Measurements from ENCODE around the gene CGN. TPM values are rescaled to one million over a fixed set of nuclear protein-coding genes. Genes with fewer than 3 reads are reported as not detected.

The CGN gene
- total RNA-seq, 5 donors from 2014 or later (not counting 1 experiment from before 2014, with no cell fraction given), result 0.37 to 1.3 (median 0.59) TPM

DNA sequence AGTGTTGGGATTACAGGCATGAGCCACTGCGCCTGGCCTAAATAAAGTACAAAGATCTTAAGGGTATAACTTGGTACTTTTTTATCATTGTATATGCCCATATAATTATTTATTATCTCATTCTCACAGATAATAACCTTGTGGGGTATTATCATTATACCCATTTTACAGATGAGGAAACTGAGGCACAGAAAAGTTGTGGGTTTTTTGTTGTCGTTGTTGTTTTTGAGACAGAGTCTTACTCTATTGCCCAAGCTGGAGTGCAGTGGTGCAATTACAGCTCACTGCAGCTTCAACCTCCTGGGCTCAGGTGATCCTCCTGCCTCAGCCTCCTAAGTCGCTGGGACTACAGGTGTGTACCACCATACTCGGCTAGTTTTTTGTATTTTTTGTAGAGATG, 4.1 kb downstream of the CGN start:
- Mint-ChIP-seq H3K27me3 (no peaks in the 10 kb centered on the region), H3K27ac (no peak overlapping the region), H3K9me3 (no peaks in the 10 kb centered on the region), H3K4me1 (peaks cover 23 to 28% (median 25%) of the 10 kb centered on the region in 3 donors), H3K4me3 (no peak overlapping the region), H3K36me3 (no peaks in the 10 kb centered on the region)
- no peak overlapping the region for H3K4me3 ChIP-seq (ENCODE audit: control insufficient read depth in 1 of 2, extremely low read depth in 1 of 2, low read length in 1 of 2)
- no peaks in the 10 kb centered on the region for H3K9me3 ChIP-seq
- H3K4me1 ChIP-seq (ENCODE audit: control insufficient read depth in 1 of 2, extremely low read depth in 1 of 2, insufficient read depth in 2 of 2, low read length in 2 of 2), result peaks cover 12 to 26% of the 10 kb centered on the region in 2 experiments
- H3K27ac ChIP-seq (ENCODE audit: low read length), result no peak overlapping the region
- no peak for DNase-seq
- peaks cover 0 to 12% of the 10 kb centered on the region in 2 experiments for H3K27me3 ChIP-seq (replicated peaks in 1 of 2; ENCODE audit: control insufficient read depth in 2 of 2, extremely low read depth in 1 of 2, insufficient read depth in 2 of 2, low read length in 1 of 2)
- ChIA-PET CTCF (no interaction called here), POLR2A (no interaction called here)
- no peaks in the 10 kb centered on the region for H3K36me3 ChIP-seq (ENCODE audit: control insufficient read depth in 2 of 2, extremely low read depth in 1 of 2, insufficient read depth in 1 of 2, low read length in 1 of 2)
- WGBS (ENCODE audit: insufficient coverage), result 88% methylated on average over 3 of the region's 4 CpGs
- no peak for ATAC-seq (replicated peaks in 1 of 4)

DNA sequence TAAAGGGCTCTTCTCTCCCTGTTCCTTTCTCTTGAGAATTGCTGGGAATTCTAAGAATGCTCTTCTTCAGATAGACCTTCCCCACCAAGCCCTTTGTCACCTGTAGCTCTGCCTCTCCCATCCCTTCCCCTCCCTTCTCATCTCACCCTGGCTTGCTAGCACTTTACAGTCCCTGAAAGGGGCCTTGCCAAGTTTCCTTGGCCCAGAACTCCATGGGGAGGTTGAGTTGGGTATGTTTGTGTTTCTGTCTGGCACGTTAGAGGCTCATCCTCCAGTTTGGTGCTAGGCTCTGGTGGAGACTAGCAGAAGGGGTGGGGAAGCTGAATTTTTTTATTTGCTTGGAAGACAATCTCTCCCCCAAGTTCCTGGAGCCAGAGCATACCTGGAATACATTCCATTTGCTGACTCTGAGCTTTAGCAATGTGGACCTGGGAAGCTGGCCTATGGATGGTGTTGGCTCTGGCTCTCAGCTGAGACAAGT, 4.9 kb downstream of the CGN start:
- no peaks in the 10 kb centered on the region for H3K9me3 Mint-ChIP-seq
- no peak overlapping the region for H3K27ac Mint-ChIP-seq
- H3K4me1 ChIP-seq (ENCODE audit: control insufficient read depth in 1 of 2, extremely low read depth in 1 of 2, insufficient read depth in 2 of 2, low read length in 2 of 2), result peaks cover 12 to 21% of the 10 kb centered on the region in 2 experiments
- H3K36me3 ChIP-seq (ENCODE audit: control insufficient read depth in 2 of 2, extremely low read depth in 1 of 2, insufficient read depth in 1 of 2, low read length in 1 of 2), result no peaks in the 10 kb centered on the region
- ATAC-seq (replicated peaks in 1 of 4) (no peak), DNase-seq (no peak)
- no peak overlapping the region for H3K4me3 ChIP-seq (ENCODE audit: control insufficient read depth in 1 of 2, extremely low read depth in 1 of 2, low read length in 1 of 2)
- CTCF ChIA-PET, result no interaction called here
- POLR2A ChIA-PET, result no interaction called here
- no peak overlapping the region for H3K4me3 Mint-ChIP-seq
- H3K9me3 ChIP-seq, result no peaks in the 10 kb centered on the region
- H3K27me3 Mint-ChIP-seq, result no peaks in the 10 kb centered on the region
- H3K36me3 Mint-ChIP-seq, result no peaks in the 10 kb centered on the region
- no peak overlapping the region for H3K27ac ChIP-seq (ENCODE audit: low read length)
- no CpG with 5 or more reads among the region's 1 CpG for WGBS (ENCODE audit: insufficient coverage)
- H3K4me1 Mint-ChIP-seq, result peaks cover 18 to 23% (median 19%) of the 10 kb centered on the region in 3 donors
- H3K27me3 ChIP-seq (replicated peaks in 1 of 2; ENCODE audit: control insufficient read depth in 2 of 2, extremely low read depth in 1 of 2, insufficient read depth in 2 of 2, low read length in 1 of 2), result peaks cover 0 to 12% of the 10 kb centered on the region in 2 experiments

DNA sequence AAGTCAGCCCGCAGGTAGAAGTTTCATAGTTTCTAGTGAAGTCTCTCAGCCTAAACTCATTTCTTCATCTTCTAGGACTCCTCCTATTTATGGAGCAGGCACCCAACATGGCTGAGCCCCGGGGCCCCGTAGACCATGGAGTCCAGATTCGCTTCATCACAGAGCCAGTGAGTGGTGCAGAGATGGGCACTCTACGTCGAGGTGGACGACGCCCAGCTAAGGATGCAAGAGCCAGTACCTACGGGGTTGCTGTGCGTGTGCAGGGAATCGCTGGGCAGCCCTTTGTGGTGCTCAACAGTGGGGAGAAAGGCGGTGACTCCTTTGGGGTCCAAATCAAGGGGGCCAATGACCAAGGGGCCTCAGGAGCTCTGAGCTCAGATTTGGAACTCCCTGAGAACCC, 7.2 kb downstream of the CGN start:
- ATAC-seq (replicated peaks in 1 of 4), result no peak
- no peak overlapping the region for H3K4me3 ChIP-seq (ENCODE audit: control insufficient read depth in 1 of 2, extremely low read depth in 1 of 2, low read length in 1 of 2)
- Mint-ChIP-seq H3K36me3 (no peaks in the 10 kb centered on the region), H3K4me1 (peaks cover 3 to 8% (median 4%) of the 10 kb centered on the region in 3 donors), H3K27ac (no peak overlapping the region), H3K9me3 (no peaks in the 10 kb centered on the region), H3K27me3 (no peaks in the 10 kb centered on the region), H3K4me3 (no peak overlapping the region)
- WGBS (ENCODE audit: insufficient coverage), result 88% methylated on average over 11 of the region's 12 CpGs
- ChIA-PET CTCF (interaction anchor here in 1 of 2 donors (0.6 kb wide), 1 partner anchor 1079 kb away, joined by 5 read pairs; no protein-coding TSS in a partner anchor), POLR2A (no interaction called here)
- no peaks in the 10 kb centered on the region for H3K4me1 ChIP-seq (ENCODE audit: control insufficient read depth in 1 of 2, extremely low read depth in 1 of 2, insufficient read depth in 2 of 2, low read length in 2 of 2)
- peaks cover 0 to 10% of the 10 kb centered on the region in 2 experiments for H3K27me3 ChIP-seq (replicated peaks in 1 of 2; ENCODE audit: control insufficient read depth in 2 of 2, extremely low read depth in 1 of 2, insufficient read depth in 2 of 2, low read length in 1 of 2)
- no peaks in the 10 kb centered on the region for H3K36me3 ChIP-seq (ENCODE audit: control insufficient read depth in 2 of 2, extremely low read depth in 1 of 2, insufficient read depth in 1 of 2, low read length in 1 of 2)
- no peak overlapping the region for H3K27ac ChIP-seq (ENCODE audit: low read length)
- no peak for DNase-seq
- H3K9me3 ChIP-seq, result no peaks in the 10 kb centered on the region

DNA sequence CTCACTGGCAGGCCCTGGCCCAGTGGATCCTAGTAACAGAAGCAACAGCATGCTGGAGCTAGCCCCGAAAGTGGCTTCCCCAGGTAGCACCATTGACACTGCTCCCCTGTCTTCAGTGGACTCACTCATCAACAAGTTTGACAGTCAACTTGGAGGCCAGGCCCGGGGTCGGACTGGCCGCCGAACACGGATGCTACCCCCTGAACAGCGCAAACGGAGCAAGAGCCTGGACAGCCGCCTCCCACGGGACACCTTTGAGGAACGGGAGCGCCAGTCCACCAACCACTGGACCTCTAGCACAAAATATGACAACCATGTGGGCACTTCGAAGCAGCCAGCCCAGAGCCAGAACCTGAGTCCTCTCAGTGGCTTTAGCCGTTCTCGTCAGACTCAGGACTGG, 7.7 kb downstream of the CGN start:
- POLR2A ChIA-PET, result no interaction called here
- Histone ChIP-seq H3K36me3 (ENCODE audit: control insufficient read depth in 2 of 2, extremely low read depth in 1 of 2, insufficient read depth in 1 of 2, low read length in 1 of 2) (no peaks in the 10 kb centered on the region), H3K4me1 (ENCODE audit: control insufficient read depth in 1 of 2, extremely low read depth in 1 of 2, insufficient read depth in 2 of 2, low read length in 2 of 2) (no peaks in the 10 kb centered on the region), H3K9me3 (no peaks in the 10 kb centered on the region), H3K4me3 (ENCODE audit: control insufficient read depth in 1 of 2, extremely low read depth in 1 of 2, low read length in 1 of 2) (no peak overlapping the region), H3K27me3 (replicated peaks in 1 of 2; ENCODE audit: control insufficient read depth in 2 of 2, extremely low read depth in 1 of 2, insufficient read depth in 2 of 2, low read length in 1 of 2) (peaks cover 0 to 10% of the 10 kb centered on the region in 2 experiments), H3K27ac (ENCODE audit: low read length) (no peak overlapping the region)
- H3K9me3 Mint-ChIP-seq, result no peaks in the 10 kb centered on the region
- ATAC-seq (replicated peaks in 1 of 4) (no peak), DNase-seq (no peak)
- H3K4me1 Mint-ChIP-seq, result peaks cover 0 to 3% (median 0%) of the 10 kb centered on the region in 3 donors
- H3K27ac Mint-ChIP-seq, result no peak overlapping the region
- no peaks in the 10 kb centered on the region for H3K36me3 Mint-ChIP-seq
- H3K27me3 Mint-ChIP-seq, result no peaks in the 10 kb centered on the region
- CTCF ChIA-PET, result no interaction called here
- WGBS (ENCODE audit: insufficient coverage), result 92% methylated on average over 15 of the region's 15 CpGs
- H3K4me3 Mint-ChIP-seq, result no peak overlapping the region

DNA sequence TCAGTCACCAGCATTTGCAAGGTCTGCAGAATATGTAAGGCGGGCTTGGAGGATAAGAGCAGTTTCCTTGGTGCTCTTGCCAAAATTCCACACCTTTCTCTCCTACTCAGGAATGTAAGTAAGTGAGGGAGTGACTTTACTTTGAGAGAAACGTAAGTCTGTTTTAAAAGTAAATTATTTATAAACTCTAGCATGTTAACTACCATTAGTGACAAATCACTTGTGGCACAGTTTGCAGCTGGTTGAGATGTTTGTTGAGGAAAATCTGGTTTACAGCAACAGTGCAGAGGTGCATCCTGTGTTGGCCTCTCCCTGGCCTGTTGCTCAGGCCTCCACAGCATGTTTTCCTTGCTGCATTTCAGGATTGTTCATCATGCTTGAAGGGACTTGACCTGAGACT, 8.5 kb downstream of the CGN start:
- H3K4me1 ChIP-seq (ENCODE audit: control insufficient read depth in 1 of 2, extremely low read depth in 1 of 2, insufficient read depth in 2 of 2, low read length in 2 of 2), result no peaks in the 10 kb centered on the region
- no peaks in the 10 kb centered on the region for H3K36me3 Mint-ChIP-seq
- no peaks in the 10 kb centered on the region for H3K4me1 Mint-ChIP-seq
- peaks cover 0 to 10% of the 10 kb centered on the region in 2 experiments for H3K27me3 ChIP-seq (replicated peaks in 1 of 2; ENCODE audit: control insufficient read depth in 2 of 2, extremely low read depth in 1 of 2, insufficient read depth in 2 of 2, low read length in 1 of 2)
- H3K9me3 Mint-ChIP-seq, result no peaks in the 10 kb centered on the region
- no peak overlapping the region for H3K27ac ChIP-seq (ENCODE audit: low read length)
- DNase-seq (no peak), ATAC-seq (replicated peaks in 1 of 4) (no peak)
- no peak overlapping the region for H3K27ac Mint-ChIP-seq
- H3K36me3 ChIP-seq (ENCODE audit: control insufficient read depth in 2 of 2, extremely low read depth in 1 of 2, insufficient read depth in 1 of 2, low read length in 1 of 2), result no peaks in the 10 kb centered on the region
- H3K4me3 ChIP-seq (ENCODE audit: control insufficient read depth in 1 of 2, extremely low read depth in 1 of 2, low read length in 1 of 2), result no peak overlapping the region
- no peak overlapping the region for H3K4me3 Mint-ChIP-seq
- CTCF ChIA-PET, result interaction anchor here in 1 of 2 donors (0.6 kb wide), 1 partner anchor 18 kb away, joined by 4 read pairs; no protein-coding TSS in a partner anchor
- no peaks in the 10 kb centered on the region for H3K9me3 ChIP-seq
- no peaks in the 10 kb centered on the region for H3K27me3 Mint-ChIP-seq
- POLR2A ChIA-PET, result no interaction called here
- no CpG with 5 or more reads among the region's 2 CpGs for WGBS (ENCODE audit: insufficient coverage)

DNA sequence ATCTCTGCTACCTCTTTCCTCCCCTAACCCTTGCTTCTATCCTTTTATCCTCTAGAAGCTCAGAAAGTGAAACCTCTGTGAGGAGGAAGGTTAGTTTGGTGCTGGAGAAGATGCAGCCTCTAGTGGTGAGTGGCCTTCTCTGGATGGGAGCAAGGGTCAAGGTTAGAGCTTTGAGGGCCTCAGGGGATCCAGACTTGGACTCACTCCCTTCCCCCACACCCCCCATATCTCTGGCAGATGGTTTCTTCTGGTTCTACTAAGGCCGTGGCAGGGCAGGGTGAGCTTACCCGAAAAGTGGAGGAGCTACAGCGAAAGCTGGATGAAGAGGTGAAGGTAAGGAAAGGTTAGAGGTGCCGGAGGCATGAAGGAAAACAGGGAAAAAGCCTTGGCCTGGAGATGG, 9.2 kb downstream of the CGN start:
- H3K4me1 ChIP-seq (ENCODE audit: control insufficient read depth in 1 of 2, extremely low read depth in 1 of 2, insufficient read depth in 2 of 2, low read length in 2 of 2), result no peaks in the 10 kb centered on the region
- 96% methylated on average over 4 of the region's 4 CpGs for WGBS (ENCODE audit: insufficient coverage)
- ATAC-seq (replicated peaks in 1 of 4) (no peak), DNase-seq (no peak)
- no peaks in the 10 kb centered on the region for H3K9me3 ChIP-seq
- no peak overlapping the region for H3K4me3 ChIP-seq (ENCODE audit: control insufficient read depth in 1 of 2, extremely low read depth in 1 of 2, low read length in 1 of 2)
- no peaks in the 10 kb centered on the region for H3K36me3 ChIP-seq (ENCODE audit: control insufficient read depth in 2 of 2, extremely low read depth in 1 of 2, insufficient read depth in 1 of 2, low read length in 1 of 2)
- H3K36me3 Mint-ChIP-seq, result no peaks in the 10 kb centered on the region
- H3K9me3 Mint-ChIP-seq, result no peaks in the 10 kb centered on the region
- H3K27me3 ChIP-seq (replicated peaks in 1 of 2; ENCODE audit: control insufficient read depth in 2 of 2, extremely low read depth in 1 of 2, insufficient read depth in 2 of 2, low read length in 1 of 2), result peaks cover 0 to 10% of the 10 kb centered on the region in 2 experiments
- ChIA-PET POLR2A (interaction anchor here in 1 of 2 donors (0.6 kb wide), 1 partner anchor 26 kb away, joined by 4 read pairs; no protein-coding TSS in a partner anchor), CTCF (interaction anchor here (0.6 to 0.8 kb wide), 2 partner anchors 17 to 317 kb away, joined by 4 read pairs; no protein-coding TSS in a partner anchor)
- no peak overlapping the region for H3K27ac ChIP-seq (ENCODE audit: low read length)
- H3K4me3 Mint-ChIP-seq, result no peak overlapping the region
- H3K4me1 Mint-ChIP-seq, result no peaks in the 10 kb centered on the region
- no peak overlapping the region for H3K27ac Mint-ChIP-seq
- H3K27me3 Mint-ChIP-seq, result no peaks in the 10 kb centered on the region

All from T-cell (primary cell).